NCI-H1048 (cell line): ENCODE data around the gene FGF14.
"Not testable (repeated sequence)": the region's sequence is repeated elsewhere in the genome, so short reads cannot be mapped to it uniquely, and the experiment has no call there.

Experiments used
- DNase-seq: peaks from one replicate; lab custom pipeline; 2025; lab: John Stamatoyannopoulos, UW

Gene FGF14

GRCh38 chr13:102195566-102196462 is 206.0 kb downstream of the FGF14 start:
- DNase-seq, result no peak

- DNase-seq, result no peak
These were observed 209.0 kb downstream of the FGF14 start for GRCh38 chr13:102192858-102193257.

DNA sequence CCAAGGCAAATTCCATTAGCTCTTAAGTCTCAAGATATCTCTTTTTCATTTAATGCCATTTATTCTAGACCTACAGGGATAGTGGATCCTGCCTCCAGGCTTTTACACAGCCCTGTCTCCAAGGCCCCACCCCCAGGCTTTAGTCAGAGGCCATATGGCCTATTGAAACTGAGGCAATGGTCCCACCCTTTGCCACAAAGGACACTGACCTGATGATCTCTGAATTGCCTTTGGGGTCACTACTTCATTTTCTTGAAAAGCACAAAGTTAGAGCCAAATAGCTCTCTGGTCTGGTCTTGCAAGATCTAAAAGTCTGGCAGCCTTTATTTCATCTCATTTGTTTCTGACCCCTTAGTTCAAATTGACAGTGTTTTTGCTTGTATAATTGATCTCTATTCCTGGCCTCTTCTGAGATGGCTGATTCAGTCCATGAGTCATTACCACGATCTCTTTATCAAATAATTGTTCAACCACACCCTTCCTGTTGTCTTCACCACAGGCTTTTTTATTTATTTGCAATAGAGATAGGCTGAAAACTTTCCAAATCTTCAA is 209.8 kb downstream of the FGF14 start:
- DNase-seq, result no peak

- no peak for DNase-seq
These were observed 210.9 kb downstream of the FGF14 start for GRCh38 chr13:102190930-102191329.

GRCh38 chr13:102187313-102187712 is 214.5 kb downstream of the FGF14 start:
- no peak for DNase-seq

- DNase-seq, result no peak
These were observed 216.4 kb downstream of the FGF14 start for GRCh38 chr13:102185375-102185984.

DNA sequence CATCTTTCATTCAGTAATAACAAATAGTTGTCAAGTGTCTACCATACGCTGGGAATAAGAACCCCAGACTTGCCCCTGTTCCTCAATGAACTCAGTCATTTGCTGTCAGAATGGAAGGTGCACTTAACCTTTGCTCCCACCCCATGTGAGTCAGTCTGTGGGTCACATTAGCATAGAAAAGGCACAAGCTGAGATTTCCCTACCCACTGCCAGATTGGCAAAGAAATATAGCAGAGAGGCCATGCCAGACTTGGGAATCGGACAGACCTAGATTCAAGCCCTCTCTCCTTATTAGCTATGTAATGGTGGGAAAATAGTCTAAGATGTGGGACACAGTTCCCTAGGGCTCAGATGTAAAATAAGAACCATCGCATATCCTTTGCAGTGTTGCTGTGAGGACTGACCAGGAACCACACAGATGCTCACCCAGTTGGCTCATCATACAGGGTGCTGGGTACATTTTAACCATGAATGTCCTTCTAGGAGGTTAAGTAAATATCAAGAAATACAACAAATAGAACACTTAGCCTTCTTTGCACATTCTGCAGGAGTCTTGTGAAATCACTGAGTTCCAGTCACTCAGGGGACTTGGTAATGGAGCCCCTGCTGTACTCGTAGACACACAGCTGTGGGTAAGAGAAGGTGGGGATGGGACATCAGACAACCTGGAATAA is 218.2 kb downstream of the FGF14 start:
- DNase-seq, result no peak

- no peak for DNase-seq
These were observed 219.7 kb downstream of the FGF14 start for GRCh38 chr13:102182170-102182569.

DNA sequence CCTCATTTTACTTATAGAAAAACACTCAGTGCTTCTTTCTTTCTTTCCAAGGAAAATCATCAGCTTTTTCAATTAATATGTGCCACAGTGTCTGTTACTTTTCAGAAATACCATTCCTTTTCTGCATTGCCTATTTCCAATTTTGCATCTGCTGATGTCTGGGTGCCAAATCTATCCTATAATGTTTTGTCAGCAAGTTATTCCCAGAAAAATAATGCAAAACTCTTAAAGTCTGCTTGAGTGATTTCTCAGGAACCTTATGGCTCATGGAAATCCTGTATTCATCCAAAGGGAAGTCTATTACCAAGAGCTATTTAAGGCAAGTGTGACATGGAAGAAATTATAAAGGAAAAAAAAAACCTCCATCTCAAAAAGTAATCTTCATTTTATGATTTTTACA is 224.4 kb downstream of the FGF14 start:
- no peak for DNase-seq

GRCh38 chr13:102176846-102177245 is 225.0 kb downstream of the FGF14 start:
- no peak for DNase-seq

DNA sequence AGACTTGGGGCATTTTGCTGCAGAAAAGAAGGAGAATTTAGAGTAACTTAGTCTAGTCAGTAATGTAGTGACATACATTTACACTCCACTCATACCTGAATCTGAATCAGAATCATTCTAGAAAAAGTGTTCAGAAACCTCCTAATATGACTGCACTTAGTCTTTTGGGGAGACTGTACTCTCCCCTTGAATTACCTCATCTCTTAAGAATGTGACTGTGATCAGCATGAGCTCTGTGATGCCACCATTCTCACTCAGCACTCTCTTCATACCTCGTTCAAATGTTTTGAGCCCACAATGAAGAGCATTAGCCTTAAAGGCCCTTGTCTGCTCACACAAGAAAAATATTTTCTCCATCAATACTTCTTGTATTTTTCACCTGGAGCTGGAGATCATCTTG is 229.4 kb downstream of the FGF14 start:
- DNase-seq, result no peak

DNA sequence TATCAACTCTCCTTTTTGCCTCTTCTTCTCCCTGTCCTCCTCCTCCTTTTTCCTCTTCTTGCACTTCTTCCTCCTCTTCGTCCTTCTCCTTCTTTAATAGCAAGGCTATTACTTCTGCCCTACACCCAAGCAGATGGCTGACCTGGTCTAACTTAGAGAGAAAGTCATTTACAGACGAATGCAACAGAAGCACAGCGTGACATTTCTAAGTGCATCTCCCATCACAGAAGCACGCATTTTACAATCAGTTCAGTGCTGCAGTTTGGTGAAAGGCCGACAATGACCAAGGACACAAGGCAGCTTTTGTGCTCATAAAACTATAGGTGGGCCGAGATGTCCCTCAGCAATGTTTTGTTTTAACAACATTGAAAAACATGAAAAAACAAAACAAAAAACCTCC is 231.5 kb downstream of the FGF14 start:
- no peak for DNase-seq

DNA sequence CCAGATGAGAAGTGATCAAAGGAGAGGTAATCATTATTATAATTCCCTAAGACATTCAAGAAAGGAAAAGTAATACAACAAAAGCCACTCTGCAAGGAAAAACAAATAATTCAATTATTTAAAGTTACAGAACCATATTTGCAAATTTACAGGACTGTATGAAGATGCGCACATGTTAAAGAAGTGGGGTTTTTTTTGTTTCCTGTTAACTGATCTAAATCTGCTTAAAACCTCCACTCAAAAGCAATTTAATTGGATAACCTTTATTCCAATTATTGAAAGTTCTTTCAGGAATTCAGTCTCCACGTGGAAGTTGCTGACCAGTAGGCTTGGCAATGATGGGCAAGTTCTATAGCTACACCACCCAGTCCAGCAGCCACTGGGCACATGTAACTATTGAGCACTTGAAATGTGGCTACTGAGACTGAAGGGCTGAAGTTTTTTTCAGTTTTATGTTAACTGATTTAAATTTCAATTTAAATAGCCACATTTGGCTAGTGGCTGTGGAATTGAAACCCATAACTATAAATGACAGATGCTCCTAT is 232.3 kb downstream of the FGF14 start:
- no peak for DNase-seq

- DNase-seq, result no peak
These were observed 249.1 kb downstream of the FGF14 start for GRCh38 chr13:102152790-102153189.

DNA sequence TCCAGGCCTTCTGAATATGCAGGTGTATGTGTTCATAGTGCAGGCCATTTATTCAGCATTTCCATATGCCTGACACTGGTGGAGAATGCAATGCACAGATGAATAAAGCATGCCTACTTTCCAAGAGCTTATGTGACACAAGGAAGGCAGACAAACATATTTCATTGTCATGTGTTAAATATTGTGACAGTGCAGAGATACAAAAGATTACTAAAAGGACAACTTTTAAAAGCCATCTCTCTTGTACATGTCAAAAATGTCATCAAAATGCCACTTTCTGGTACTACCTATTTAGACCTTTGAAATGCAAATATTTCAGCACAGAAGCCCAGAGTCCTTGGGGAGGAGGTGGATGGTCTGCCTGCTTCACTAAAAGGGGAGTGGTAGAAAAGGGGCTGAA is 254.5 kb downstream of the FGF14 start:
- no peak for DNase-seq

- no peak for DNase-seq
These were observed 256.1 kb downstream of the FGF14 start for GRCh38 chr13:102145750-102146149.

DNA sequence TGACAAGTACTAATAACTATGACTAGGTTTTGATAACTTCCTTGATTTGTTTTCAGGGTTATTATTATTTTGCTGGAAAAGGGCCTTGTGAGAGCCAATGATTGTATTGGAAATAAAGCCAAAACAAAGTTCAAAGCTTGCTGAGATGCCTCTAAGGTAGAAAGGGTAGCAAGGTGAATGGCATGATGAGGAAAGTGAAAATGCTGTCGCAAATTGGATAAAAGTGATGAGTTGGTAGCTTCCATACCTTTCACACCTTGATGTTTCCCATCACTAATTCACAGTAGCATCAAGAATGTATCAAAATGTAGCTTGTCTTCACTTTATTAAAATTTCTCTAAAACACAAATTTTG is 259.4 kb downstream of the FGF14 start:
- no peak for DNase-seq

DNA sequence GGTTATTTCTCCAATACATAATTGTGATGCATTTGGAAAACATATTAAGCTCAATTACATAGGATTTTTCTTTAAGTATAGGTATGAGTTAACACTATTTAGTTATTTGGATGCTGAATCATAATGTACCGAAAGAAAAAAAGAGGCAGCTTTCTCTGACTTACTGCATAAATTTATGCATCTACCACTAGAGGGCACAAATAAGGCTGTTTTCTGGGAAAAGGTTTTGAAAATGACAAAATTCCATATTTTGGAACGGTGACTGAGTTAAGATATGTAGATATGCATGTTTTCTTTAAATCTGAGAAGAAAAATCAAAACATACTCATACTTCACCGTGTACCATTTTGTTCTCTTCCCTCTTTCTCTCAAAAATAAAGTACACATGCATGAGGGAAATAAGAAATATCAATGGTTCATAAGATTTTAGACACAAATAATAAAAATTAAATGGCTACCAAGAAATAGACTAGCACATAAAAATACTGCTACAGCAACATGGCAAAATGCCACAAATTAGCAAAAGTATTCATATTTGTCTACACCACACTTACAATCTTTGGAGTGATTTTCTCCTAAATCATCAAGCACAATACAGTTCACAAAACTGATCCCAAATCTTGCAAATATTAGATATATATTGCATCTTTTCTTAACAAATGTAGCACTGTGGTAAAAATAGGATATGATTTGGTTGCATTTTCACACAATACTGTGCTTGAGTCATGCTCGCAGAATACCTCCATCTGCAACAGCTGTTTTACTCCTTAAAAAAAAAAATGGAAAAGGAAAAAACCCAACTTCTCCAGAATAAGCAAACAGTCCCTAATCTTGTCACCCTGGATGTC is 260.0 kb downstream of the FGF14 start:
- no peak for DNase-seq

DNA sequence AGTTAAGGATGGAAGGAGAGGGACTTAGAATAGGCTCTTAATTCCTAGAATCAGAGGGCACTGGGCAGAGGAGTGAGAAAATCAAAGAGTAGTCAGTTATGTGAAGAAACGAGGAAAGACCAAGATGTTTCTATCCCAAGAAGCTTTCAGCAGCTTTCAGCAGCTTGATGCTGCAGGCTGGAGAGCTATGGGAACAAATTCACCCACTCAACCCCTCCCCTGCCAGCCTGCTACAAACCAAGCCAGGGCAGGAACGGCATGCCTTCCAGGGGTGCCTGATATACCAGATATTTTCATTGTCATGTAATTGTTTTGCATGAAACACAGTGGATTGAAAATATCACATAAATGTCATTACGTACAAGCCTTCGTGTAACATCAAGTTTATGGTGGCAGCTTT is 262.2 kb downstream of the FGF14 start:
- DNase-seq, result no peak

- DNase-seq, result no peak
These were observed 263.1 kb downstream of the FGF14 start for GRCh38 chr13:102138635-102139190.

GRCh38 chr13:102137904-102138303 is 263.9 kb downstream of the FGF14 start:
- not testable (repeated sequence) for DNase-seq
